Chondrocyte (in vitro differentiated cells): Measurements from ENCODE around the gene PRMT5. TPM values are rescaled to one million over a fixed set of nuclear protein-coding genes. Genes with fewer than 3 reads are reported as not detected.
A peak's percentile ranks its signal among the peaks of the same experiment; 100 is the strongest.

Experiments used
- DNase-seq: peaks from one replicate; pipeline ENCODE4 v3.0.0; 2021; ENCODE audit warnings: mixed read lengths, low spot score
- H3K27ac Mint-ChIP-seq: one replicate; pipeline ENCODE4 v1.8.0; 2021; ENCODE audit warnings: mild to moderate bottlenecking, moderate library complexity, mixed read lengths; ENCODE audit not compliant: unreplicated experiment
- H3K27me3 Mint-ChIP-seq: 2 replicates; pipeline ENCODE4 v1.8.0; 2021; ENCODE audit warnings: low read depth, mixed read lengths
- H3K36me3 Mint-ChIP-seq: 2 replicates; pipeline ENCODE4 v1.8.0; 2021; ENCODE audit warnings: low read depth, mixed read lengths
- H3K4me1 Mint-ChIP-seq: 2 replicates; pipeline ENCODE4 v1.8.0; 2021; ENCODE audit warnings: low read depth, mild to moderate bottlenecking, mixed read lengths
- H3K4me3 Mint-ChIP-seq: one replicate; pipeline ENCODE4 v1.8.0; 2021; ENCODE audit warnings: mild to moderate bottlenecking, moderate library complexity, mixed read lengths; ENCODE audit not compliant: unreplicated experiment
- H3K9me3 Mint-ChIP-seq: 2 replicates; pipeline ENCODE4 v1.8.0; 2021; ENCODE audit warnings: low read depth, mixed read lengths
- CTCF ChIP-seq: fragments of 200-600 bp; sonication (generic); IDR thresholded peaks from 2 replicates; pipeline ENCODE4 v1.5.0; 2021; ENCODE audit warnings: antibody characterized with exemption, mild to moderate bottlenecking, moderate library complexity
- total RNA-seq: library from RNA; stranded (reverse); gene quantifications from 3 replicates; pipeline ENCODE4 v1.2.1, GENCODE V29; 2021

Gene PRMT5
- total RNA-seq, 1 donor from 2014 or later = 50.4 TPM

- peaks cover 17% of the 10 kb centered on the region for H3K4me1 Mint-ChIP-seq
- no peak for TF ChIP-seq CTCF
- no peaks in the 10 kb centered on the region for H3K27me3 Mint-ChIP-seq
- no peaks in the 10 kb centered on the region for H3K9me3 Mint-ChIP-seq
- peaks cover 15% of the 10 kb centered on the region for H3K36me3 Mint-ChIP-seq
- no peak overlapping the region for H3K4me3 Mint-ChIP-seq
- no peak for DNase-seq
- no peak overlapping the region for H3K27ac Mint-ChIP-seq
These were observed 46.5 kb downstream of the PRMT5 start for GRCh38 chr14:22882529-22883172.

- no peak overlapping the region for H3K4me3 Mint-ChIP-seq
- H3K9me3 Mint-ChIP-seq = no peaks in the 10 kb centered on the region
- H3K4me1 Mint-ChIP-seq = peaks cover 12% of the 10 kb centered on the region
- H3K27ac Mint-ChIP-seq = no peak overlapping the region
- TF ChIP-seq CTCF = no peak
- no peak for DNase-seq
- no peaks in the 10 kb centered on the region for H3K27me3 Mint-ChIP-seq
- H3K36me3 Mint-ChIP-seq = peaks cover 17% of the 10 kb centered on the region
These were observed 47.1 kb downstream of the PRMT5 start for GRCh38 chr14:22882064-22882463.

- H3K9me3 Mint-ChIP-seq = no peaks in the 10 kb centered on the region
- H3K36me3 Mint-ChIP-seq = peaks cover 34% of the 10 kb centered on the region
- no peak overlapping the region for H3K4me3 Mint-ChIP-seq
- TF ChIP-seq CTCF = no peak
- DNase-seq = no peak
- no peaks in the 10 kb centered on the region for H3K27me3 Mint-ChIP-seq
- H3K27ac Mint-ChIP-seq = peak overlapping the region; percentile 57
- H3K4me1 Mint-ChIP-seq = peaks cover 13% of the 10 kb centered on the region
These were observed 50.6 kb downstream of the PRMT5 start for GRCh38 chr14:22878271-22879246.

GRCh38 chr14:22877000-22877501, 52.1 kb downstream of the PRMT5 start:
- H3K27ac Mint-ChIP-seq = no peak overlapping the region
- H3K36me3 Mint-ChIP-seq = peaks cover 37% of the 10 kb centered on the region
- H3K4me1 Mint-ChIP-seq = peaks cover 16% of the 10 kb centered on the region
- H3K9me3 Mint-ChIP-seq = no peaks in the 10 kb centered on the region
- no peaks in the 10 kb centered on the region for H3K27me3 Mint-ChIP-seq
- TF ChIP-seq CTCF = no peak
- DNase-seq = no peak
- H3K4me3 Mint-ChIP-seq = no peak overlapping the region

GRCh38 chr14:22875748-22876319, 53.3 kb downstream of the PRMT5 start:
- DNase-seq = no peak
- Mint-ChIP-seq H3K9me3 (no peaks in the 10 kb centered on the region), H3K36me3 (peaks cover 37% of the 10 kb centered on the region), H3K27me3 (no peaks in the 10 kb centered on the region), H3K4me1 (peaks cover 19% of the 10 kb centered on the region), H3K4me3 (no peak overlapping the region), H3K27ac (no peak overlapping the region)
- no peak for TF ChIP-seq CTCF
